OCI-LY3 (cell line): Measurements from ENCODE around the gene SOX15.

Experiments used
- CTCF ChIP-seq: fragments of 200-600, 300-600 bp; sonication (generic); IDR thresholded peaks from 2 replicates; pipeline ENCODE4 v1.5.1; 2014; ENCODE audit warnings: antibody characterized with exemption, low read length, low read depth
- EZH2phosphoT487 ChIP-seq: fragments of 200-600 bp; shearing (Covaris generic); IDR thresholded peaks from 2 replicates; pipeline ENCODE4 v1.6.1; 2018; ENCODE audit warnings: antibody characterized with exemption, mixed run types, low read depth

- TF ChIP-seq CTCF (no peak), EZH2phosphoT487 (no peak)
Measured at GRCh38 chr17:7613769-7614424, 24.0 kb upstream of the SOX15 start.
